ENCODE measurements around the gene GPATCH11.

Gene GPATCH11

GRCh38 chr2:37083873-37084794, at the start of gene GPATCH11, which contains the start of gene HEATR5B:
GPATCH11 (plus strand) TSS chr2:37084518; CDS start chr2:37088382, 3,864 bp downstream.
HEATR5B (minus strand) TSS chr2:37084372; CDS start chr2:37083414, 958 bp downstream.
- DNase-seq = peak; percentile 63 to 80 (median 70)

GRCh38 chr2:37037771-37038170, 46.5 kb upstream of the GPATCH11 start:
- DNase-seq = no peak

GRCh38 chr2:37039580-37039979, 44.7 kb upstream of the GPATCH11 start:
- DNase-seq = no peak

GRCh38 chr2:37052600-37053332, 31.6 kb upstream of the GPATCH11 start:
- DNase-seq = no peak

GRCh38 chr2:37059841-37060240, 24.5 kb upstream of the GPATCH11 start:
- DNase-seq = no peak

GRCh38 chr2:37060446-37060845, 23.9 kb upstream of the GPATCH11 start:
- no peak for DNase-seq

- DNase-seq = no peak
Measured at GRCh38 chr2:37061013-37061711, 23.2 kb upstream of the GPATCH11 start.

GRCh38 chr2:37061776-37062175, 22.5 kb upstream of the GPATCH11 start:
- DNase-seq = no peak

GRCh38 chr2:37068686-37069085, 15.6 kb upstream of the GPATCH11 start:
- DNase-seq = no peak

- DNase-seq = no peak
Measured at GRCh38 chr2:37070931-37071330, 13.4 kb upstream of the GPATCH11 start.

GRCh38 chr2:37080266-37080665, 4.1 kb upstream of the GPATCH11 start:
- no peak for DNase-seq

GRCh38 chr2:37080689-37081088, 3.6 kb upstream of the GPATCH11 start:
- no peak for DNase-seq

GRCh38 chr2:37084797-37085196, 479 bp downstream of the GPATCH11 start:
- DNase-seq = no peak

GRCh38 chr2:37085731-37086147, 1.4 kb downstream of the GPATCH11 start:
- no peak for DNase-seq

- DNase-seq = no peak
Measured at GRCh38 chr2:37090019-37090477, 5.7 kb downstream of the GPATCH11 start.

GRCh38 chr2:37091873-37092272, 7.6 kb downstream of the GPATCH11 start:
- DNase-seq = no peak

GRCh38 chr2:37096568-37096967, 12.2 kb downstream of the GPATCH11 start:
- DNase-seq = no peak

GRCh38 chr2:37098416-37099118, 14.2 kb downstream of the GPATCH11 start:
- DNase-seq = no peak

GRCh38 chr2:37100054-37100453, 15.7 kb downstream of the GPATCH11 start:
- DNase-seq = no peak

GRCh38 chr2:37102588-37102987, 18.3 kb downstream of the GPATCH11 start:
- DNase-seq = no peak

- no peak for DNase-seq
Measured at GRCh38 chr2:37104178-37104577, 19.9 kb downstream of the GPATCH11 start.

GRCh38 chr2:37105150-37105549, 20.8 kb downstream of the GPATCH11 start:
- no peak for DNase-seq

All from activated CD4-positive, CD25-positive, alpha-beta regulatory T cell (primary cell).